OCI-LY7 (cell line): ENCODE measurements around the gene MRPL42. TPM values are rescaled to one million over a fixed set of nuclear protein-coding genes. Genes with fewer than 3 reads are reported as not detected.

Experiments used
- BruUV-seq: library from RNA; stranded (reverse); fragments of 400-500 nt; replicated peaks from 2 replicates; lab custom pipeline; 2021; lab: Mats Ljungman, UMichigan
- CTCF ChIA-PET: fragments of 300-600 bp; sonication (Branson Sonifier 250); formaldehyde crosslinking; loops from one replicate; lab custom pipeline; 2022; ENCODE audit warnings: antibody characterized with exemption; ENCODE audit not compliant: unreplicated experiment; lab: Charles Lee
- POLR2A ChIA-PET: fragments of 300-600 bp; sonication (Branson Sonifier 250); formaldehyde crosslinking; loops from one replicate; lab custom pipeline; 2022; ENCODE audit warnings: antibody characterized with exemption; lab: Charles Lee
- DNase-seq: peaks from one replicate; pipeline ENCODE4 v3.0.0-alpha.2; 2015; ENCODE audit warnings: low spot score
- H2AFZ ChIP-seq: fragments of 200-600 bp; sonication (generic), shearing (Covaris generic); 2 replicates; pipeline ENCODE4 v1.6.1; 2014; ENCODE audit warnings: mild to moderate bottlenecking, antibody characterized with exemption, low read length, moderate library complexity
- H3K27ac ChIP-seq: fragments of 200-600 bp; sonication (generic); 2 replicates; pipeline ENCODE4 v1.5.1; 2014; ENCODE audit warnings: mixed run types, low read depth, mild to moderate bottlenecking, moderate library complexity, low read length, inconsistent platforms; ENCODE audit not compliant: poor library complexity, severe bottlenecking
- H3K36me3 ChIP-seq: fragments of 200-600 bp; sonication (generic); 2 replicates; pipeline ENCODE4 v1.6.1; 2014; ENCODE audit warnings: mild to moderate bottlenecking, antibody characterized with exemption, low read length, moderate library complexity, mixed read lengths; ENCODE audit not compliant: insufficient read depth
- H3K4me1 ChIP-seq: fragments of 200-600 bp; sonication (generic); 2 replicates; pipeline ENCODE4 v1.5.1; 2014; ENCODE audit warnings: mild to moderate bottlenecking, low read length; ENCODE audit not compliant: insufficient read depth, poor library complexity, severe bottlenecking
- H3K4me2 ChIP-seq: fragments of 200-600 bp; sonication (generic); 2 replicates; pipeline ENCODE4 v1.6.1; 2014; ENCODE audit warnings: mild to moderate bottlenecking, low read length
- H3K4me3 ChIP-seq: fragments of 200-600 bp; sonication (generic); 2 replicates; pipeline ENCODE4 v1.5.1; 2014; ENCODE audit warnings: mild to moderate bottlenecking, low read depth, low read length; ENCODE audit not compliant: poor library complexity, severe bottlenecking
- H3K79me2 ChIP-seq: fragments of 200-600 bp; sonication (generic); 2 replicates; pipeline ENCODE4 v1.6.1; 2016; ENCODE audit warnings: low read depth, mild to moderate bottlenecking, low read length, moderate library complexity, mixed read lengths; ENCODE audit not compliant: insufficient read depth
- H3K9me2 ChIP-seq: fragments of 200-600 bp; sonication (generic); 2 replicates; pipeline ENCODE4 v1.6.1; 2016; ENCODE audit warnings: mild to moderate bottlenecking, low read length, mixed read lengths; ENCODE audit not compliant: insufficient read depth
- H3K9me3 ChIP-seq: fragments of 200-600 bp; sonication (generic); 2 replicates; pipeline ENCODE4 v1.6.1; 2014; ENCODE audit warnings: mild to moderate bottlenecking, mixed run types, low read length, mixed read lengths
- H4K20me1 ChIP-seq: fragments of 200-600 bp; sonication (generic); 2 replicates; pipeline ENCODE4 v1.6.1; 2014; ENCODE audit warnings: mild to moderate bottlenecking, antibody characterized with exemption, low read length, moderate library complexity, mixed read lengths; ENCODE audit not compliant: insufficient read depth
- EZH2phosphoT487 ChIP-seq: fragments of 200-600 bp; sonication (generic); IDR thresholded peaks from 2 replicates; pipeline ENCODE4 v1.6.1; 2018; ENCODE audit warnings: low read depth, borderline replicate concordance, mild to moderate bottlenecking, mixed run types, antibody characterized with exemption, low read length, moderate library complexity, mixed read lengths
- intact Hi-C: fragments of 100-400 bp; cut with micrococcal nuclease; formaldehyde crosslinking; loops from one replicate; pipeline ENCODE4 v1.10.0; 2022; ENCODE audit not compliant: unreplicated experiment
- total RNA-seq, 2 experiments: library from RNA; depleted of rRNA in 1 of 2; stranded (reverse); fragments of >200 nt in 1 of 2; shearing (Covaris generic) in 1 of 2; gene quantifications; 2 replicates each; pipeline ENCODE4 v1.2.3, GENCODE V29; 2014 to 2022
- TF ChIP-seq, protein P1 (sequence below): fragments of 200-600 bp; sonication (generic); conservative IDR thresholded peaks from 2 replicates; pipeline ENCODE4 v1.5.1; 2014; ENCODE audit warnings: mild to moderate bottlenecking, antibody characterized with exemption, low read length, moderate library complexity, mixed read lengths

MRPL42 gene
- total RNA-seq, 2 experiments from 2014 or later: 51.3 to 61.6 TPM

DNA sequence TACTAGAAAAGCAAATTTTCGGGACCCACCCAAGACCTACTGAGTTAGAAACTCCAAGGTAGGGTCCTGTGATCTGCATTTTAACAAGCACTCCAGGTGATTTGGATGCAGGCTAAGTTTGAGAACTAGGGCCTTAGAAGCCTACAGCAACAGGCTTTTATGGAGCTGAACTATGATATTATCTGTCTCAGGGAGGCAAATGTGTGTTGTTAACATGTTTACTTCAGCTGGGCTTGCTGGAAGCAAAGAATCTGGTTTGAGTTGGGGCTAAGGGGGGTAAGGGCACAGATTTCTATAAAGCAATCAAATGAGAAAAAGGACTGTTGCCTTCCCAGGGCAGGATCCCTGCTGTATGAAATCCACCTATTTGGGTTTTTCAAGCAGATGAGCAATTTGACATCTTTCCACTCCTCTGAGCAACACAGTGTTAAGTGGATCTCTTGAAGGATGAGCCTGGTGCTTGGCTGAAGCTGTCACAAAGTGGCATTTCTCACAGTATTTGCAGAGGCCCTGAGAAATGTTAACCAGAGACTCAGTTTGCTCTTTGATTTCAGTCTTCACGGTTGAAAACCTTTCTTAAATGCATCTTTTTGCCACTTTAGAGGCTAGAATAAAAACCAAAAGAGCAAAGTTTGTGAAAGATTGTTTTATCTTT lies 68.9 kb downstream of the MRPL42 start:
- CTCF ChIA-PET: interaction anchor here (0.7 kb wide), 1 partner anchor 34 kb away, joined by 3 read pairs; no protein-coding TSS in a partner anchor
- Histone ChIP-seq H3K36me3 (no peaks in the 10 kb centered on the region), H3K9me3 (no peaks in the 10 kb centered on the region), H3K27ac (peak overlapping the region; percentile 63), H3K4me2 (peak overlapping the region; percentile 71), H4K20me1 (no peaks in the 10 kb centered on the region), H3K4me1 (peaks cover 23% of the 10 kb centered on the region), H3K79me2 (no peaks in the 10 kb centered on the region), H3K9me2 (no peaks in the 10 kb centered on the region), H2AFZ (peak overlapping the region; percentile 94), H3K4me3 (peak overlapping the region; percentile 39)
- peak; percentile 20 for DNase-seq
- no TSS peak for BruUV-seq
- POLR2A ChIA-PET: interaction anchor here (1.0 to 1.5 kb wide), 3 partner anchors 9 to 20 kb away, joined by 4 to 7 read pairs (median 4); no protein-coding TSS in a partner anchor
- TF ChIP-seq, protein P1, sequence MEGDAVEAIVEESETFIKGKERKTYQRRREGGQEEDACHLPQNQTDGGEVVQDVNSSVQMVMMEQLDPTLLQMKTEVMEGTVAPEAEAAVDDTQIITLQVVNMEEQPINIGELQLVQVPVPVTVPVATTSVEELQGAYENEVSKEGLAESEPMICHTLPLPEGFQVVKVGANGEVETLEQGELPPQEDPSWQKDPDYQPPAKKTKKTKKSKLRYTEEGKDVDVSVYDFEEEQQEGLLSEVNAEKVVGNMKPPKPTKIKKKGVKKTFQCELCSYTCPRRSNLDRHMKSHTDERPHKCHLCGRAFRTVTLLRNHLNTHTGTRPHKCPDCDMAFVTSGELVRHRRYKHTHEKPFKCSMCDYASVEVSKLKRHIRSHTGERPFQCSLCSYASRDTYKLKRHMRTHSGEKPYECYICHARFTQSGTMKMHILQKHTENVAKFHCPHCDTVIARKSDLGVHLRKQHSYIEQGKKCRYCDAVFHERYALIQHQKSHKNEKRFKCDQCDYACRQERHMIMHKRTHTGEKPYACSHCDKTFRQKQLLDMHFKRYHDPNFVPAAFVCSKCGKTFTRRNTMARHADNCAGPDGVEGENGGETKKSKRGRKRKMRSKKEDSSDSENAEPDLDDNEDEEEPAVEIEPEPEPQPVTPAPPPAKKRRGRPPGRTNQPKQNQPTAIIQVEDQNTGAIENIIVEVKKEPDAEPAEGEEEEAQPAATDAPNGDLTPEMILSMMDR: no peak
- no peak for TF ChIP-seq EZH2phosphoT487
- intact Hi-C loops: no loop called here

- CTCF ChIA-PET: interaction anchor here (0.7 kb wide), 1 partner anchor 34 kb away, joined by 3 read pairs; no protein-coding TSS in a partner anchor
- H3K4me2 ChIP-seq: peak overlapping the region; percentile 71
- H3K4me1 ChIP-seq: peaks cover 23% of the 10 kb centered on the region
- POLR2A ChIA-PET: interaction anchor here (0.6 to 1.5 kb wide), 7 partner anchors 9 to 876 kb away, joined by 3 to 7 read pairs (median 3); no protein-coding TSS in a partner anchor
- no peaks in the 10 kb centered on the region for H3K79me2 ChIP-seq
- BruUV-seq: no TSS peak
- no peaks in the 10 kb centered on the region for H4K20me1 ChIP-seq
- H3K36me3 ChIP-seq: no peaks in the 10 kb centered on the region
- TF ChIP-seq, protein P1: no peak
- TF ChIP-seq EZH2phosphoT487: no peak
- no peaks in the 10 kb centered on the region for H3K9me3 ChIP-seq
- peak overlapping the region; percentile 63 for H3K27ac ChIP-seq
- intact Hi-C loops: no loop called here
- DNase-seq: peak; percentile 73
- peak overlapping the region; percentile 39 for H3K4me3 ChIP-seq
- H3K9me2 ChIP-seq: no peaks in the 10 kb centered on the region
- peak overlapping the region; percentile 94 for H2AFZ ChIP-seq
Observed at GRCh38 chr12:93536766-93537488, 69.6 kb downstream of the MRPL42 start.
